ENCODE data around the gene CLEC9A. TPM values are rescaled to one million over a fixed set of nuclear protein-coding genes. Genes with fewer than 3 reads are reported as not detected.

Gene CLEC9A
- polyA plus RNA-seq, 2 of the 4 experiments (the other 2 are of a cell fraction) = not detected

DNA sequence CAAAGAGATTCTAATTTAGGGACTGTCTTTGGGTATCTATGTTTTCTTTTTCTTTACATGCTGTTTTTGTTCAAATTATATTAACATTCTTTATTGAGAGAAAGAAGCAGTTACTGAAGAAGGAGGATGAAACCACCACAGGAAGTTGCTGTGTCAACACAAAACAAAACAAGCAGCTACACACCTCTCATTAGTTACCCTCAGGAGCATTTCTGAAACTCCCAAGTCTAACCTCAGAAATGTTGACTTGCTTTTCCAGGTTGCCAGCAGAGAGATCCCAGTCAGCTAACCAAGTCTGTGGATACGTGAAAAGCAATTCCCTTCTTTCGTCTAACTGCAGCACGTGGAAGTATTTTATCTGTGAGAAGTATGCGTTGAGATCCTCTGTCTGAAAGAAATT, 34.8 kb downstream of the CLEC9A start:
- CTCF ChIA-PET = no interaction called here
- POLR2A ChIA-PET = no interaction called here
- Histone ChIP-seq H3K4me2 (no peak overlapping the region), H3K27ac (no peak overlapping the region), H3K9me3 (no peaks in the 10 kb centered on the region), H3K4me3 (no peak overlapping the region), H3K4me1 (no peaks in the 10 kb centered on the region)
- TF ChIP-seq CBX8 (IDR thresholded peaks at IDR 0.05) = no peak
- TF ChIP-seq JUNB (IDR thresholded peaks at IDR 0.05) = no peak
- TF ChIP-seq MAFK (IDR thresholded peaks at IDR 0.05; ENCODE audit: partially characterized antibody) = peak; percentile 10
- TF ChIP-seq, protein P1, sequence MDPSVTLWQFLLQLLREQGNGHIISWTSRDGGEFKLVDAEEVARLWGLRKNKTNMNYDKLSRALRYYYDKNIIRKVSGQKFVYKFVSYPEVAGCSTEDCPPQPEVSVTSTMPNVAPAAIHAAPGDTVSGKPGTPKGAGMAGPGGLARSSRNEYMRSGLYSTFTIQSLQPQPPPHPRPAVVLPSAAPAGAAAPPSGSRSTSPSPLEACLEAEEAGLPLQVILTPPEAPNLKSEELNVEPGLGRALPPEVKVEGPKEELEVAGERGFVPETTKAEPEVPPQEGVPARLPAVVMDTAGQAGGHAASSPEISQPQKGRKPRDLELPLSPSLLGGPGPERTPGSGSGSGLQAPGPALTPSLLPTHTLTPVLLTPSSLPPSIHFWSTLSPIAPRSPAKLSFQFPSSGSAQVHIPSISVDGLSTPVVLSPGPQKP (IDR thresholded peaks at IDR 0.05; ENCODE audit: low read depth, low read length) = no peak
- 73% methylated on average over 4 of the region's 4 CpGs for WGBS (ENCODE audit: missing lambda C conversion rate)
- ATAC-seq (no peak), DNase-seq (ENCODE audit: low read depth in 1 of 2, low spot score in 1 of 2) (no peak), FAIRE-seq (no peak)

DNA sequence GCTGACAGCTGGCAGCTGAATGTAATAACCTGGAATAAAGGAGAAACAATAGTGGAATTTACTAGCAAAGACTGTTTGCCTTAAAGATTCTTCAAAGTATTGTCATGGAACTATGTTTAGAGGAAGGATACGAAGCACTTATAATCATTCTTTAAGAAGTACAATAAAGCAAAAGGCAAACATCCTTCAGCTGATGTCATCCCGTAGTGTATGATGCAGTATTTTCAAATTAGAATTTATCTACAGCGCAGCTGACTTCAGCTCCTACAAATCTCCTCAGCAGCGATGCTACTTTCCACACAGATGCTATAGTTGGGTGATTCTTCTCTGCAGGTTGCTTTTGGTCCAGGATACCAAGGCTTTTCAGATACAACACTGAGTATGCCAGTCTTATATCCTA, 36.8 kb downstream of the CLEC9A start:
- FAIRE-seq (no peak), ATAC-seq (no peak), DNase-seq (ENCODE audit: low read depth in 1 of 2, low spot score in 1 of 2) (no peak)
- TF ChIP-seq HDAC2 (IDR thresholded peaks at IDR 0.05) (no peak), MAFK (IDR thresholded peaks at IDR 0.05; ENCODE audit: partially characterized antibody) (no peak), RCOR1 (IDR thresholded peaks at IDR 0.05; ENCODE audit: low read depth, low read length) (no peak), TFCP2L1 (CRISPR knock-in tag; IDR thresholded peaks at IDR 0.05) (no peak), HOXB13 (CRISPR knock-in tag; IDR thresholded peaks at IDR 0.05; ENCODE audit: low read depth) (no peak)
- ChIA-PET CTCF (no interaction called here), POLR2A (no interaction called here)
- Histone ChIP-seq H3K4me3 (no peak overlapping the region), H3K4me2 (no peak overlapping the region), H3K4me1 (no peaks in the 10 kb centered on the region), H3K27ac (no peak overlapping the region), H3K9me3 (no peaks in the 10 kb centered on the region)
- 36% methylated on average over 4 of the region's 4 CpGs for WGBS (ENCODE audit: missing lambda C conversion rate)

DNA sequence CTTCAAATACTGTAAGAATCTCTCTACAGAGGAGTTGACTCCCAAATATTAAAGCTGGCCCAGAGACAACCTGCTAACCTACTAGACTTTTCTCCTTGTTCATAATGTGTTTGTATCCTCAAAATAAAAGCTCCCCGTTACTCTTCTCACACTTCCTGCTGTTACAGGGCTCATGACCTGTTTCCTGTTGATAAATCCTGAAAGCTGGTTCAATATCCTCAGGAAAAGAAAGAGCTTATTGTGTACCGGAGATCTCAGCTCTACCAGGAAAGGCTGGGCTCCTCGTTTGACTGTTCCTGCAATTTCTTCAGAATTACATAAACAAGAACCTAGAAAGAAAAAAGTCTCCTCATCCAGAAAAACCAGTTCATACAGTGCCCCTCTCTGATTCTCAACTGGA, 37.5 kb downstream of the CLEC9A start:
- no peak overlapping the region for H3K27ac ChIP-seq
- no peaks in the 10 kb centered on the region for H3K4me1 ChIP-seq
- DNase-seq (ENCODE audit: low read depth in 1 of 2, low spot score in 1 of 2) = no peak
- no peak overlapping the region for H3K4me3 ChIP-seq
- H3K4me2 ChIP-seq = no peak overlapping the region
- no peak for FAIRE-seq
- no peaks in the 10 kb centered on the region for H3K9me3 ChIP-seq
- ChIA-PET POLR2A (no interaction called here), CTCF (no interaction called here)
- 36% methylated on average over 3 of the region's 3 CpGs for WGBS (ENCODE audit: missing lambda C conversion rate)
- TF ChIP-seq HEYL (CRISPR knock-in tag; IDR thresholded peaks at IDR 0.05) (no peak), KDM5A (IDR thresholded peaks at IDR 0.05) (no peak)
- ATAC-seq = no peak

DNA sequence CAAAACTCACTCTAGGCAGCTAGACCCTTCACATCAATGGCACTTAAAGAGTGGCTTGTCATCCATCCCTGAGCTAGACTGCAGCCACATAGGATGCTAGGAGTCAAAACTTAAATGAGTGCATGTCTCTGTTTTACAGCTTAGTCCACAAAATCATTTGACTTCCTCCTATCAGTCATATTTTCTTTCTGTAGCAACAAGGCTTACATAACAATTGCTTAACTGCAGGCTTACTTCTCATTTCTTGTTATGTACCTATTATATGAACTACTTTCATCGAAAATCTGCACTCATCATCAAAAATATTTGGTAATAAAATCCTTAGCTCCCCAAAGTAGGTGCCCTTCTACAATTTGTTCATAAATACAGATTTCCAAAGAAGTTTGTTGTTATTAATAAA, 38.2 kb downstream of the CLEC9A start:
- no peak overlapping the region for H3K27ac ChIP-seq
- H3K4me1 ChIP-seq = no peaks in the 10 kb centered on the region
- H3K4me2 ChIP-seq = no peak overlapping the region
- no peak overlapping the region for H3K4me3 ChIP-seq
- ATAC-seq = no peak
- DNase-seq (ENCODE audit: low read depth in 1 of 2, low spot score in 1 of 2) = no peak
- no peak for FAIRE-seq
- TF ChIP-seq RAD21 (conservative IDR thresholded peaks at IDR 0.05 in 1 of 2, IDR thresholded peaks at IDR 0.05 in 1 of 2) = no peak
- TF ChIP-seq ZNF302 (CRISPR knock-in tag; IDR thresholded peaks at IDR 0.05) = no peak
- peak; percentile 52 for TF ChIP-seq MAFK (IDR thresholded peaks at IDR 0.05; ENCODE audit: partially characterized antibody)
- no peak for TF ChIP-seq JUNB (IDR thresholded peaks at IDR 0.05)
- TF ChIP-seq, protein P2, sequence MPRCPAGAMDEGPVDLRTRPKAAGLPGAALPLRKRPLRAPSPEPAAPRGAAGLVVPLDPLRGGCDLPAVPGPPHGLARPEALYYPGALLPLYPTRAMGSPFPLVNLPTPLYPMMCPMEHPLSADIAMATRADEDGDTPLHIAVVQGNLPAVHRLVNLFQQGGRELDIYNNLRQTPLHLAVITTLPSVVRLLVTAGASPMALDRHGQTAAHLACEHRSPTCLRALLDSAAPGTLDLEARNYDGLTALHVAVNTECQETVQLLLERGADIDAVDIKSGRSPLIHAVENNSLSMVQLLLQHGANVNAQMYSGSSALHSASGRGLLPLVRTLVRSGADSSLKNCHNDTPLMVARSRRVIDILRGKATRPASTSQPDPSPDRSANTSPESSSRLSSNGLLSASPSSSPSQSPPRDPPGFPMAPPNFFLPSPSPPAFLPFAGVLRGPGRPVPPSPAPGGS (IDR thresholded peaks at IDR 0.05) = no peak
- no peak for TF ChIP-seq CHD2 (IDR thresholded peaks at IDR 0.05; ENCODE audit: low read length, partially characterized antibody)
- no peak for TF ChIP-seq SMC3 (IDR thresholded peaks at IDR 0.05)
- no peak for TF ChIP-seq RFX5 (IDR thresholded peaks at IDR 0.05)
- CTCF ChIA-PET = interaction anchor here (1.4 kb wide), 1 partner anchor 59 kb away, joined by 4 read pairs; the partner anchor contains the start of gene CLEC12B
- H3K9me3 ChIP-seq = no peaks in the 10 kb centered on the region
- POLR2A ChIA-PET = no interaction called here
- 13% methylated on average over 1 of the region's 1 CpG for WGBS (ENCODE audit: missing lambda C conversion rate)

DNA sequence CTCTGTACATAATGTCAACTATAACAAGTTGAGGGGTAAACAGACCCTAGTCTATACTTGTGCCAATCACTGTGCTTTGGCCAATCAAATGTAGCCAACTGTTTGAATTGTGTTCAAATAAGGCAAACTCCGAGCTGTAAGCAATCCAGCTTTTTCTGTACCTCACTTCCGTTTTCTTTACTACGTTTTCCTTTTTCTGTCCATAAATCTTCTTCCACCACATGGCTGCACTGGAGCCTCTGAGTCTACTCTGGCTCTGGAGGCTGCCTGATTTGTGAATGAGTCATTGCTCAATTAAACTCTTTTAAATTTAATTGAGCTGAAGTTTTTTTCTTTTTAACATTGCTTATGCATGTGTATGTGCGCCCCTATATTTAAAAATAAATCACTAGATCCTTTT, 38.6 kb downstream of the CLEC9A start:
- ATAC-seq (no peak), DNase-seq (ENCODE audit: low read depth in 1 of 2, low spot score in 1 of 2) (no peak), FAIRE-seq (no peak)
- 25% methylated on average over 4 of the region's 4 CpGs for WGBS (ENCODE audit: missing lambda C conversion rate)
- TF ChIP-seq CHD4 (IDR thresholded peaks at IDR 0.05; ENCODE audit: borderline replicate concordance) = no peak
- no peak for TF ChIP-seq ZFP36 (IDR thresholded peaks at IDR 0.05; ENCODE audit: borderline replicate concordance, partially characterized antibody)
- no peak for TF ChIP-seq ZSCAN20 (CRISPR knock-in tag; IDR thresholded peaks at IDR 0.05)
- TF ChIP-seq BHLHE40 (IDR thresholded peaks at IDR 0.05; ENCODE audit: low read depth, low read length) = no peak
- no peak for TF ChIP-seq ZC3H11A (IDR thresholded peaks at IDR 0.05)
- TF ChIP-seq SMC3 (IDR thresholded peaks at IDR 0.05) = no peak
- TF ChIP-seq FOSL2 (IDR thresholded peaks at IDR 0.05) = no peak
- no peak for TF ChIP-seq FOSL2 (CRISPR knock-in tag; IDR thresholded peaks at IDR 0.05)
- TF ChIP-seq RFX5 (IDR thresholded peaks at IDR 0.05) = no peak
- TF ChIP-seq, protein P3, sequence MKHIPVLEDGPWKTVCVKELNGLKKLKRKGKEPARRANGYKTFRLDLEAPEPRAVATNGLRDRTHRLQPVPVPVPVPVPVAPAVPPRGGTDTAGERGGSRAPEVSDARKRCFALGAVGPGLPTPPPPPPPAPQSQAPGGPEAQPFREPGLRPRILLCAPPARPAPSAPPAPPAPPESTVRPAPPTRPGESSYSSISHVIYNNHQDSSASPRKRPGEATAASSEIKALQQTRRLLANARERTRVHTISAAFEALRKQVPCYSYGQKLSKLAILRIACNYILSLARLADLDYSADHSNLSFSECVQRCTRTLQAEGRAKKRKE (CRISPR knock-in tag; IDR thresholded peaks at IDR 0.05; ENCODE audit: low read depth) = no peak
- TF ChIP-seq EHMT2 (IDR thresholded peaks at IDR 0.05; ENCODE audit: low read depth) = no peak
- TF ChIP-seq POLR2AphosphoS2 (conservative IDR thresholded peaks at IDR 0.05; ENCODE audit: low read length) = no peak
- TF ChIP-seq ZNF302 (CRISPR knock-in tag; IDR thresholded peaks at IDR 0.05) = no peak
- Histone ChIP-seq H3K4me3 (no peak overlapping the region), H3K4me1 (no peaks in the 10 kb centered on the region), H3K27ac (no peak overlapping the region), H3K4me2 (no peak overlapping the region), H3K9me3 (no peaks in the 10 kb centered on the region)
- POLR2A ChIA-PET = no interaction called here
- CTCF ChIA-PET = interaction anchor here (1.4 kb wide), 1 partner anchor 59 kb away, joined by 4 read pairs; the partner anchor contains the start of gene CLEC12B

Measured in A549 (cell line).